Stimulated activated CD4-positive, alpha-beta T cell treated with anti-CD3 and anti-CD28 coated beads, TNF-alpha, amount 100 ng/mL, for 24 hours (primary cell): ENCODE data around the gene CCNG1.
"Not testable (repeated sequence)": the region's sequence is repeated elsewhere in the genome, so short reads cannot be mapped to it uniquely, and the experiment has no call there.

ENCODE experiments used
- DNase-seq, 3 experiments: peaks; one replicate each; pipeline ENCODE4 v3.0.0-alpha.2; 2020; ENCODE audit warnings: low read depth in 3 of 3

Gene CCNG1, protein sequence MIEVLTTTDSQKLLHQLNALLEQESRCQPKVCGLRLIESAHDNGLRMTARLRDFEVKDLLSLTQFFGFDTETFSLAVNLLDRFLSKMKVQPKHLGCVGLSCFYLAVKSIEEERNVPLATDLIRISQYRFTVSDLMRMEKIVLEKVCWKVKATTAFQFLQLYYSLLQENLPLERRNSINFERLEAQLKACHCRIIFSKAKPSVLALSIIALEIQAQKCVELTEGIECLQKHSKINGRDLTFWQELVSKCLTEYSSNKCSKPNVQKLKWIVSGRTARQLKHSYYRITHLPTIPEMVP

GRCh38 chr5:163437309-163438182, at the start of gene CCNG1:
TSS of gene CCNG1 (plus strand) at chr5:163437595. CDS start at chr5:163439257, 1,662 bp downstream.
- DNase-seq: peak; percentile 76 to 87 (median 85)

DNA sequence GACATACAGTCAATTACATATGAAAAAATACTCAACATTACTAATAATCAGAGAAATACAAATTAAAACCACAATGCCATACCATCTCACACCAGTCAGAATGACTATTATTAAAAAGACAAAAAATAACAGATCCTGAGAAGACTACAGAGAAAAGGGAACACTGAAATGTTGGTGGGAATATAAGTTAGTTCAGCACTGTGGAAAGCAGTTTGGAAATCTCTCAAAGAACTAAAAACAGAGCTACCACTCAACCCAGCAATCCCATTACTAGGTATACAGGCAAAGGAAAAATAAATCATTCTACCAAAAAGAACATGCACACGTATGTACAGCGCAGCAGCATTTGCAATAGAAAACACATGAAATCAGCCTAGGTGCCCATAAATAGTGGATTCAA, 41.6 kb upstream of the CCNG1 start:
- no peak for DNase-seq

DNA sequence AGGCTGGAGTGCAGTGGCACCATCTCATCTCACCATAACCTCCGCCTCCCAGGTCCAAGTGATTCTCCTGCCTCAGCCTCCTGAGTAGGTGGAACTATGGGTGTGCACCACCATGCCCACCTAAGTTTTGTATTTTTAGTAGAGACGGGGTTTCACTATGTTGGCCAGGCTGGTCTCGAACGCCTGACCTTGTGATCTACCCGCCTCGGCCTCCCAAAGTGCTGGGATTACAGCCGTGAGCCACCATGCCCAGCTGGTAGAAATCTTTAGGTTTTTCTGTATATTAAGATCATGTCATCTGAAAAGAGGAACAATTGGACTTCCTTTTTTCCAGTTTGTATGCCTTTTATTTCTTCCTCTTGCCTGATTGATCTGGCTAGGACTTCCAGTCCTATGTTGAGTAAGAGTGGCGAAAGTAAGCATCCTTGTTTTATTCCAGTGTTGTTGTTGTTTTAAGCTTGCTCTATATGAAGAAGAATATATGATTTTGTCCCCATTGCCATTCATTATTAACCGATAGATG, 40.5 kb upstream of the CCNG1 start:
- DNase-seq: not testable (repeated sequence)

GRCh38 chr5:163397354-163397753, 40.0 kb upstream of the CCNG1 start:
- no peak for DNase-seq

DNA sequence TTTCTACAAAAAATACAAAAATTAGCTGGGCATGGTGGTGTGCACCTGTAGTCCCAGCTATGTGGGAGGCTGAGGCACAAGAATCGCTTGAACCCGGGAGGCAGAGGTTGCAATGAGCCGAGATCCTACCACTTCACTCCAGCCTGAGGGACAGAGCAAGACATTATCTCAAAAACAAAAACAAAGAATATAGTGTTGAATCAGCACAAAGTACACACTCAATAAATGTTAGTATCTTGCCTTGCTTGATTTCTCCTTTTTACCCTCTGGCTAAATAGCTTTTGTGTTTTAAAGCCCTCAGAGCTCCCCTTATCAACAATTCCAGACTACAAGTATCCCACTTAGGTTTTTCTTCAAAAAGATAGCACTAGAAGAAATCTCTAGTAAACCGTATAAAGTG, 37.5 kb upstream of the CCNG1 start:
- DNase-seq: no peak

DNA sequence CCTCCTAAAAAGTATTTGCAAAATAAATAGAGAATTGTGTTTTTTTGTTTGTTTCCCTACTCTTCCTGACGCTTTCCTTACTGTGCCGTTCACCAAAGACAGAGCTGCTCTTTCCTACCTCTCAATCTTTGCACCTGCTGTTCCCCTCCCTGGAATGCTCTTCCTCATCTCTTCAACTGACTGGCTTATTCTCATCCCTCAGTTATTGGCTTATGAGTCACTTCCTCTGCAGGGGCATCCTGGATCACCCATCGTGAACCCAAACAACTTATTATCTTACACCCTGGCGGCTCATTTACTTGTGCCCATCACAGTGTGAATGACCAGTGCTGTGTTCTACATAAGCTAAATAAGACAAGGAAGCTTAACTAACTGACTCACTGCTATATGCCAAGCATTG, 36.1 kb upstream of the CCNG1 start:
- no peak for DNase-seq

- DNase-seq: no peak
Measured at GRCh38 chr5:163402007-163402406, 35.4 kb upstream of the CCNG1 start.

GRCh38 chr5:163404364-163405173, 32.8 kb upstream of the CCNG1 start:
- no peak for DNase-seq

GRCh38 chr5:163407034-163407655, 30.2 kb upstream of the CCNG1 start:
- DNase-seq: no peak

DNA sequence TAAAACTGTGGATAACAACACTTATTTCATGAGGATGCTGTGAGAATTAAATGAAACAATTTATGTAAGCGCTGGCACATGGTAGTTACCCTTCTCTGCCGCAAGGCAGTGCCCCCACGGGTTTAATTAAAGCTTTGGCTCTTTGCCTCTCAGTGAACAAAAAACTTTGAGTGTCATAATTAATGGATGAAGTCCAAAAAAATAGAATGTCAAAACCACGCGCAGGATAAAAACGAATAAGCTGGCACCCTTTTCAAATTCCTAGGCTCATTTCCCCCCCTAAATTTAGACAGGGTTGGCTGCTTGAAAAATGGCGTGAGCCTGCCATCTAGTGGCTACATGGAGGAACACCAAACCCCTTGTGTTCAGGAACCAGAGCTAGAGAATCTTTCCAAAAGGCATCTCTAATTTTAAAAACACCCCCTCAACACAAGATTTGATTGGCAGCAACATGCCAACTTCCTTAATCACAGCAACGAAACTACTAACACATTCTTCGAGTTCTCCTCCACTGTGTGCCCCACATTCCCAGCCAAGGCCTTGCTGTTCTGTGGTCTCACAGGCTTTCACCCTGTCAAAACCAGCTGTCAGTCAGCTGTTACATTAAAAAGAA, 29.0 kb upstream of the CCNG1 start:
- peak; percentile 10 to 36 (median 16) for DNase-seq

- no peak for DNase-seq
Measured at GRCh38 chr5:163409384-163409783, 28.0 kb upstream of the CCNG1 start.

- DNase-seq: no peak
Measured at GRCh38 chr5:163410505-163410904, 26.9 kb upstream of the CCNG1 start.

DNA sequence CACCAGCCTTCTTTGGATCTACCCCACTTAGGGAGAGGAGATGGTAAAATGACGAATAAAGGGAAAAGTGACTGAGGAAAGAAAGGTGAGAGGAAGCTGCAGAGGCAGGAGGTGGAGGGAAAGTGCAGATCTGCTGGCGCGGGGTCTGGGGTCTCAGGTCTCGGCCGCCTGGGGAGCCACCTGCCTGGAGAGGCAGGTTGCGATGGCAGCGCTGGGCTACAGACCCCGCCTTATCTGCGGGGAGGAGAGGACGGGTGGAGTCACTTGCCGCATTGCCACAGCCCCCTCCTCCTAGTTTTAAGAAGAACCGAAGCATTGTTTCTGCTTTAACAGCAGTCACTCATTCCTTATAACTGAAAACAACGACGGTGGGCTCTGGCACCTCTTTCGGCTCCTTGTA, 21.7 kb upstream of the CCNG1 start:
- not testable (repeated sequence) for DNase-seq

DNA sequence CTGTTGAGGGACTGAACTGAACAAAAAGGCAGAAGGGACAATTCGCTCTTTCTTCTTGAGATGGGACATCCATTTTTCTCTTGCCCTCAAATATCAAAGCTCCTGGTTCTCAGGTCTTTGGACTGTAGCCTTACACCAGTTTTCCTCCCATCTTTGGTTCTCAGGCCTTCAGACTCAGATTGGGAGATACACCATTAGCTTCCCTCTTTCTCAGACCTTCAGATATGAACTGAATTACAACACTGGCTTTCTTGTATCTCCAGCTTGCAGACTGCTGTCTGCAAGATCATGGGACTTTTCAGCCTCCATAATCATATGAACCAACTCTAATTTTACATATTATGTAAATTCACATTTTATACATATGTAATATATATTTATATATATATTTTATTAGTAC, 12.6 kb upstream of the CCNG1 start:
- DNase-seq: no peak

GRCh38 chr5:163426128-163426527, 11.3 kb upstream of the CCNG1 start:
- not testable (repeated sequence) for DNase-seq

- DNase-seq: no peak
Measured at GRCh38 chr5:163432544-163432943, 4.9 kb upstream of the CCNG1 start.

DNA sequence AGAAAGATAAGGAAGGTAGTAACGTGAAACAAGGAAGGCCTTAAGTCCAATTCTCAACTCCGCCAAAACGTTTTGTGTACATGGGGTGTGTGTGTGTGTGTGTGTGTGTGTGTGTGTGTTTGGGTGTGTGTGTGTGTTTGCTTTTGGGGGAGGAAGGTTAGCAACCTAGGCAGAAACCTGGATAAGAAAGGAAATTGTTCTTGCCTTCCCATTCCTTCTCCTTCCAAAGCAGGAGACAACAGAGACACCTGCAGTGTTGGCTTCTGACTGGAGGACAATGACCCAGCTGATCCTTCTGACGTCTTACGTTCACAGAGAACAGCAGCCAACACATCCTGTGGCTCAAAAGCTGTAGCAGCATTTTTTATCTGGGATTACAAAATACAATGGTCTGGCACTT, 4.1 kb upstream of the CCNG1 start:
- DNase-seq: no peak

DNA sequence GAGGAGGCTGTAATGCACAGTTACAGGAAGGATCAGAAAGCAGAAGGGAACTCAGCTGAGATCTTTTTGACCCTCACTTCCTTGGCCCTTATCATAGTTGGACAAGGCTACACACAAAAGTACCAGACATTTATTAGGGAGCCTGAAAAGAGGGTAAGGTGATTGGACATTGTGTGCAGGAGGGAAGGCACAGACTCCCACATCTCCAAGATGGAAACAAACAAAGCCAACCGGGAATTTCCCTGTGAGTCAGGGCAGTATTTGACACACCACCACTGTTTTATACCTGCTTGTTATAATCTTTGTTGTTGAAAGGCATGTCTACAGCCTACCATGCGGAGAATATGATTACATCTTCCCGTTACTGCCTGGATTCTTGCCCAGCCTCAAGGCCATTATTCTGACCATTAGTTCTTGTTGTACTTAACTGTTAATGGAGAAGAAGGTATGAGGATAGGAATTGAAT, 3.0 kb upstream of the CCNG1 start:
- DNase-seq: peak in 1 of 3 experiments; percentile 11

GRCh38 chr5:163436515-163436914, 880 bp upstream of the CCNG1 start:
- no peak for DNase-seq

DNA sequence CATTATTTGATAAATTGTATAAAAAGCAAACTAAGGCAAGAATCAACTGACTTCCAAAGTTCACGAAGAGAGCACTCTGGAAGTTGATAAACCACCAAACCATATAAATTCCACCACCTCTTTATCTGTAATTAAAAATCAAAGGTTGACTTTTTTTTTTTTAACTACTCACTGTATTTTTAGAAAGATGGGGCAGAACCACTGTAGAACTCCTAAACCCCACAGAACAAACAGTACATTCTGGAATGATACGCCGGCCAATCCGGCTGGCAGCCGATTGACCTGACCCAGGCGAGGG, 435 bp upstream of the CCNG1 start:
- DNase-seq: no peak

DNA sequence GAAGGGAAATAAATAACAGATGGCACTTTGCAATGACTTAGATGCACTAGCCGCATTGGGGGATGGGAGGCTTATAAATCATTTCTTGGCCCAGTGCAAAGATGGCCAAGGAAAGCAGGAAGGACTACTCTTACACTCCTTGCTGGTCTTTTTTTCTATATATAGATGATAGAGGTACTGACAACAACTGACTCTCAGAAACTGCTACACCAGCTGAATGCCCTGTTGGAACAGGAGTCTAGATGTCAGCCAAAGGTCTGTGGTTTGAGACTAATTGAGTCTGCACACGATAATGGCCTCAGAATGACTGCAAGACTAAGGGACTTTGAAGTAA, 1.7 kb downstream of the CCNG1 start:
- no peak for DNase-seq
